Femur (tissue), 1 donor: ENCODE data around the gene FNBP1.
"Not testable (repeated sequence)": the region's sequence is repeated elsewhere in the genome, so short reads cannot be mapped to it uniquely, and the experiment has no call there.

ENCODE experiments used
- DNase-seq: peaks from one replicate; pipeline ENCODE4 v3.0.0-alpha.2; 2017

Gene FNBP1

GRCh38 chr9:130020618-130021017 is 22.4 kb downstream of the FNBP1 start:
- no peak for DNase-seq

GRCh38 chr9:130018265-130018664 is 24.7 kb downstream of the FNBP1 start:
- DNase-seq: no peak

- DNase-seq: not testable (repeated sequence)
These were observed 25.5 kb downstream of the FNBP1 start for GRCh38 chr9:130017510-130017909.

GRCh38 chr9:130017076-130017475 is 25.9 kb downstream of the FNBP1 start:
- no peak for DNase-seq

GRCh38 chr9:130015353-130016019 is 27.5 kb downstream of the FNBP1 start:
- DNase-seq: no peak

GRCh38 chr9:130013326-130013725 is 29.7 kb downstream of the FNBP1 start:
- DNase-seq: no peak

GRCh38 chr9:130010151-130010988 is 32.6 kb downstream of the FNBP1 start:
- no peak for DNase-seq

GRCh38 chr9:130009546-130009945 is 33.4 kb downstream of the FNBP1 start:
- DNase-seq: not testable (repeated sequence)

GRCh38 chr9:130008538-130008937 is 34.5 kb downstream of the FNBP1 start:
- DNase-seq: no peak

GRCh38 chr9:130006952-130007351 is 36.0 kb downstream of the FNBP1 start:
- DNase-seq: not testable (repeated sequence)

GRCh38 chr9:130003943-130004552 is 38.9 kb downstream of the FNBP1 start:
- DNase-seq: no peak

- DNase-seq: no peak
These were observed 40.7 kb downstream of the FNBP1 start for GRCh38 chr9:130002320-130002719.

GRCh38 chr9:130001190-130001589 is 41.8 kb downstream of the FNBP1 start:
- no peak for DNase-seq

- DNase-seq: no peak
These were observed 43.9 kb downstream of the FNBP1 start for GRCh38 chr9:129999141-129999510.

- no peak for DNase-seq
These were observed 44.4 kb downstream of the FNBP1 start for GRCh38 chr9:129998491-129999140.

- DNase-seq: not testable (repeated sequence)
These were observed 45.3 kb downstream of the FNBP1 start for GRCh38 chr9:129997706-129998105.

GRCh38 chr9:129996161-129996830 is 46.7 kb downstream of the FNBP1 start:
- DNase-seq: no peak

GRCh38 chr9:129995409-129996160 is 47.4 kb downstream of the FNBP1 start:
- DNase-seq: no peak

GRCh38 chr9:129994882-129995281 is 48.1 kb downstream of the FNBP1 start:
- no peak for DNase-seq

GRCh38 chr9:129991139-129991538 is 51.9 kb downstream of the FNBP1 start:
- not testable (repeated sequence) for DNase-seq

- DNase-seq: no peak
These were observed 52.5 kb downstream of the FNBP1 start for GRCh38 chr9:129990269-129991010.
